ENCODE data around the gene MAP3K12. TPM values are rescaled to one million over a fixed set of nuclear protein-coding genes. Genes with fewer than 3 reads are reported as not detected.

The MAP3K12 gene
- polyA plus RNA-seq, 1 donor (not counting 4 experiments of a cell fraction or from before 2014, with no cell fraction given): 13.4 TPM

DNA sequence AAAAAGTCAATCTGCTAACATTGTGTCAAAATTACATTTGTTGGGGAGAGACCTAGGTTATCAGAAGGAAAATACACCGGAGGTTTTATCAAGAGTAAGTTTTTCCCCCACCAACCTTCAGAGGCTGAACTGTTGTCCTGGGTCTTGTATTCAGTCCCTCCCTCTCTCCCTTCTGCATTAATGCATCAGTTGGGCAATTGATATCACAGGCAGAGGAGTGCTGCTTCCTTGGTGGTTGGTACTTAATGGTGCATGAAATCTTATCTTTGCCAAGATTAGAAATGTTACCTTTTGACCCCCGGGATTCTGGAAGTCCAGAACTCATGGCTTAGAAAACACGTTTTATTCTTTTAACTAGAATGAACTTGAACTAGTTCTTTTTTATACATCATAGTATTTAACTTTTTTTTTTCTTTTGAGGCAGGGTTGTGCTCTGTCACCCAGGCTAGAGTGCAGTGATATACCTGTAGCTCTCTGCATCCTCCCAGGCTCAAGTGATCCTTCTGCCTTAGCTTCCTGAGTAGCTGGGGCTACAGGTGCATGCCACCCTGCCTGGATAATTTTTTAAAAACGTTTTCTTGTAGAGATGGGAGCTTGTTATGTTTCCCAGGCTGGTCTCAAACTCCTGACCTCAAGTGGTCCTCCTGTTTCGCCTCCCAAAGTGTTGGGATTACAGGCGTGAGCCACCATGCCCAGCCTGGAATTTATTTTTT, 42.4 kb downstream of the MAP3K12 start:
- no peaks in the 10 kb centered on the region for H3K27me3 ChIP-seq (ENCODE audit: control insufficient read depth, extremely low read depth, insufficient read depth, low read length)
- H3K27ac ChIP-seq (ENCODE audit: control insufficient read depth, insufficient read depth, low read length): no peak overlapping the region
- no peak overlapping the region for H3K4me3 ChIP-seq (ENCODE audit: control insufficient read depth in 2 of 3, extremely low read depth in 1 of 3, insufficient read depth in 2 of 3, low read depth in 1 of 3, low read length in 3 of 3)
- dilution Hi-C loops (cut with MboI; ENCODE audit: extremely low pct_ligation_motif_present, low sequenced_read_pairs): no loop called here
- H3K9me3 ChIP-seq (ENCODE audit: control insufficient read depth, low read depth, low read length): no peaks in the 10 kb centered on the region
- TF ChIP-seq, protein P1, sequence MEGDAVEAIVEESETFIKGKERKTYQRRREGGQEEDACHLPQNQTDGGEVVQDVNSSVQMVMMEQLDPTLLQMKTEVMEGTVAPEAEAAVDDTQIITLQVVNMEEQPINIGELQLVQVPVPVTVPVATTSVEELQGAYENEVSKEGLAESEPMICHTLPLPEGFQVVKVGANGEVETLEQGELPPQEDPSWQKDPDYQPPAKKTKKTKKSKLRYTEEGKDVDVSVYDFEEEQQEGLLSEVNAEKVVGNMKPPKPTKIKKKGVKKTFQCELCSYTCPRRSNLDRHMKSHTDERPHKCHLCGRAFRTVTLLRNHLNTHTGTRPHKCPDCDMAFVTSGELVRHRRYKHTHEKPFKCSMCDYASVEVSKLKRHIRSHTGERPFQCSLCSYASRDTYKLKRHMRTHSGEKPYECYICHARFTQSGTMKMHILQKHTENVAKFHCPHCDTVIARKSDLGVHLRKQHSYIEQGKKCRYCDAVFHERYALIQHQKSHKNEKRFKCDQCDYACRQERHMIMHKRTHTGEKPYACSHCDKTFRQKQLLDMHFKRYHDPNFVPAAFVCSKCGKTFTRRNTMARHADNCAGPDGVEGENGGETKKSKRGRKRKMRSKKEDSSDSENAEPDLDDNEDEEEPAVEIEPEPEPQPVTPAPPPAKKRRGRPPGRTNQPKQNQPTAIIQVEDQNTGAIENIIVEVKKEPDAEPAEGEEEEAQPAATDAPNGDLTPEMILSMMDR (optimal IDR thresholded peaks at IDR 0.05 in 1 of 3, IDR thresholded peaks at IDR 0.05 in 1 of 3, conservative IDR thresholded peaks at IDR 0.05 in 1 of 3; ENCODE audit: extremely low read depth in 1 of 3, insufficient read depth in 2 of 3, low read length in 3 of 3): no peak
- TF ChIP-seq EZH2 (IDR thresholded peaks at IDR 0.05; ENCODE audit: low read length): no peak
- DNase-seq (ENCODE audit: low read depth, low spot score): no peak
- H3K36me3 ChIP-seq (ENCODE audit: control insufficient read depth in 2 of 2, extremely low read depth in 1 of 2, insufficient read depth in 2 of 2, low read length in 2 of 2): peaks cover 49 to 77% of the 10 kb centered on the region in 2 experiments
- no peak for FAIRE-seq
- no peak overlapping the region for H2AFZ ChIP-seq (ENCODE audit: control insufficient read depth, low read length)
- no peaks in the 10 kb centered on the region for H3K9me1 ChIP-seq (ENCODE audit: control insufficient read depth, extremely low read depth, insufficient read depth, low read length)
- H3K4me1 ChIP-seq (ENCODE audit: control insufficient read depth, extremely low read depth, insufficient read depth, low read length): peaks cover 13% of the 10 kb centered on the region
- H4K20me1 ChIP-seq (ENCODE audit: control insufficient read depth, extremely low read depth, insufficient read depth, low read length): peaks cover 46% of the 10 kb centered on the region
- H3K79me2 ChIP-seq (ENCODE audit: control insufficient read depth, insufficient read depth, low read length): peaks cover 93% of the 10 kb centered on the region
- no peak overlapping the region for H3K4me2 ChIP-seq (ENCODE audit: control insufficient read depth, extremely low read depth, insufficient read depth, low read depth, low read length)
- H3K9ac ChIP-seq (ENCODE audit: control insufficient read depth, extremely low read depth, insufficient read depth, low read length): no peak overlapping the region

DNA sequence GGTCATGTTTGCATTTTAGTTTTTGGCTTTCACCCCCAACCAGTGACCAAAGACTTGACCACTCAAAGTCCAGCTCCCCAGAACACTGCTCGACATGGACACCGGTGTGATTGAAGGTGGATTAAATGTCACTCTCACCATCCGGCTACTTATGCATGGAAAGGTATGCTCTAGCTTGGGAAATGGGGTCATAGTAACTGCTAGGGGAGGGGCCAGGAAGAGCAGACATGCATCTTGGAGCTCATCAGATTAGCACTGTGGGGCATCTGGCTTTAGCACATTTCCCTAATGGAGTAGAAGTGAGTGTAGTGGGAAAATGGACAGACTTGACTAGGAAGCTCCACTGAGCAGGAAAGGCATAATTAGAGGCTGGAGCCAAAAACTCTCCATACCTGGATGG, 44.6 kb downstream of the MAP3K12 start:
- H3K27ac ChIP-seq (ENCODE audit: control insufficient read depth, insufficient read depth, low read length): no peak overlapping the region
- H3K79me2 ChIP-seq (ENCODE audit: control insufficient read depth, insufficient read depth, low read length): peaks cover 72% of the 10 kb centered on the region
- no peak overlapping the region for H3K9ac ChIP-seq (ENCODE audit: control insufficient read depth, extremely low read depth, insufficient read depth, low read length)
- FAIRE-seq: no peak
- no peaks in the 10 kb centered on the region for H3K27me3 ChIP-seq (ENCODE audit: control insufficient read depth, extremely low read depth, insufficient read depth, low read length)
- peaks cover 32% of the 10 kb centered on the region for H4K20me1 ChIP-seq (ENCODE audit: control insufficient read depth, extremely low read depth, insufficient read depth, low read length)
- no peak for TF ChIP-seq EZH2 (IDR thresholded peaks at IDR 0.05; ENCODE audit: low read length)
- TF ChIP-seq, protein P1 (optimal IDR thresholded peaks at IDR 0.05 in 1 of 3, IDR thresholded peaks at IDR 0.05 in 1 of 3, conservative IDR thresholded peaks at IDR 0.05 in 1 of 3; ENCODE audit: extremely low read depth in 1 of 3, insufficient read depth in 2 of 3, low read length in 3 of 3): no peak
- H3K4me3 ChIP-seq (ENCODE audit: control insufficient read depth in 2 of 3, extremely low read depth in 1 of 3, insufficient read depth in 2 of 3, low read depth in 1 of 3, low read length in 3 of 3): no peak overlapping the region
- peaks cover 33 to 57% of the 10 kb centered on the region in 2 experiments for H3K36me3 ChIP-seq (ENCODE audit: control insufficient read depth in 2 of 2, extremely low read depth in 1 of 2, insufficient read depth in 2 of 2, low read length in 2 of 2)
- DNase-seq (ENCODE audit: low read depth, low spot score): no peak
- dilution Hi-C loops (cut with MboI; ENCODE audit: extremely low pct_ligation_motif_present, low sequenced_read_pairs): no loop called here
- H3K9me3 ChIP-seq (ENCODE audit: control insufficient read depth, low read depth, low read length): no peaks in the 10 kb centered on the region
- H3K4me2 ChIP-seq (ENCODE audit: control insufficient read depth, extremely low read depth, insufficient read depth, low read depth, low read length): peak overlapping the region; percentile 92
- no peaks in the 10 kb centered on the region for H3K9me1 ChIP-seq (ENCODE audit: control insufficient read depth, extremely low read depth, insufficient read depth, low read length)
- H2AFZ ChIP-seq (ENCODE audit: control insufficient read depth, low read length): no peak overlapping the region
- H3K4me1 ChIP-seq (ENCODE audit: control insufficient read depth, extremely low read depth, insufficient read depth, low read length): peaks cover 13% of the 10 kb centered on the region
